ENCODE measurements around the gene TFR2. TPM values are rescaled to one million over a fixed set of nuclear protein-coding genes. Genes with fewer than 3 reads are reported as not detected.

Gene TFR2
- total RNA-seq, 2 donors from 2014 or later: 0.26 TPM; not detected in 1

- TF ChIP-seq CTCF (IDR thresholded peaks at IDR 0.05) (peak in 3 of 7 experiments; percentile 2 to 14 (median 12)), POLR2A (IDR thresholded peaks at IDR 0.05) (peak; percentile 98 to 99 (median 98))
- H3K9me3 ChIP-seq: no peaks in the 10 kb centered on the region
- peak within 1 kb of the TSS; percentile 38 to 84 for H3K4me3 ChIP-seq
- intact Hi-C loops (cut with DNase I): no loop called here
- peak; percentile 70 to 86 (median 78) for DNase-seq
- peaks cover 48% of the 10 kb centered on the region for H3K4me1 ChIP-seq
- 0 to 1% methylated on average over 9 to 50 of the region's 61 CpGs for WGBS, 2 donors
- ATAC-seq: peak; percentile 28
- peak within 1 kb of the TSS; percentile 98 to 100 (median 99) for H3K27ac ChIP-seq
- H3K36me3 ChIP-seq (replicated peaks in 1 of 2; ENCODE audit: insufficient read depth in 1 of 2, low read depth in 2 of 2): peaks cover 0 to 4% of the 10 kb centered on the region in 2 donors
- no peaks in the 10 kb centered on the region for H3K27me3 ChIP-seq
These were observed 55.7 kb downstream of the TFR2 start, which contains the start of gene LRCH4 for GRCh38 chr7:100585511-100586265. TSS of gene LRCH4 (minus strand) at chr7:100586129. CDS start at chr7:100586100, 29 bp downstream.

GRCh38 chr7:100584683-100585510, 56.5 kb downstream of the TFR2 start:
- no peak for TF ChIP-seq CTCF (IDR thresholded peaks at IDR 0.05)
- TF ChIP-seq POLR2A (IDR thresholded peaks at IDR 0.05): peak in 1 of 3 donors; percentile 18
- WGBS, 2 donors: 0 to 3% methylated on average over 17 to 20 of the region's 20 CpGs
- no peak for ATAC-seq
- Histone ChIP-seq H3K27me3 (no peaks in the 10 kb centered on the region), H3K27ac (peak overlapping the region; percentile 98 to 100 (median 99)), H3K36me3 (replicated peaks in 1 of 2; ENCODE audit: insufficient read depth in 1 of 2, low read depth in 2 of 2) (peaks cover 2 to 4% of the 10 kb centered on the region in 2 donors), H3K9me3 (no peaks in the 10 kb centered on the region), H3K4me3 (peak overlapping the region; percentile 38 to 84), H3K4me1 (peaks cover 48% of the 10 kb centered on the region)
- DNase-seq: peak; percentile 67 to 79 (median 74)
- intact Hi-C loops (cut with DNase I): no loop called here

GRCh38 chr7:100584054-100584682, 57.2 kb downstream of the TFR2 start:
- intact Hi-C loops (cut with DNase I): no loop called here
- H3K27ac ChIP-seq: peak overlapping the region; percentile 98 to 100 (median 99)

More at GRCh38 chr7:100584054-100584682, 57.2 kb downstream of the TFR2 start:
- TF ChIP-seq CTCF (IDR thresholded peaks at IDR 0.05) (no peak), POLR2A (IDR thresholded peaks at IDR 0.05) (no peak)
- Histone ChIP-seq H3K9me3 (no peaks in the 10 kb centered on the region), H3K36me3 (replicated peaks in 1 of 2; ENCODE audit: insufficient read depth in 1 of 2, low read depth in 2 of 2) (peaks cover 6 to 8% of the 10 kb centered on the region in 2 donors), H3K27me3 (no peaks in the 10 kb centered on the region), H3K4me3 (peak overlapping the region in 1 of 2 donors; percentile 84), H3K4me1 (peaks cover 48% of the 10 kb centered on the region)
- WGBS, 2 donors: 36 to 42% methylated on average over 14 of the region's 15 CpGs
- DNase-seq (no peak), ATAC-seq (no peak)
